ENCODE results near the gene LRRC39.
"Not testable (repeated sequence)": the region's sequence is repeated elsewhere in the genome, so short reads cannot be mapped to it uniquely, and the experiment has no call there.

- not testable (repeated sequence) for TF ChIP-seq CTCF, POLR2A (IDR thresholded peaks at IDR 0.05)
These were observed 27.0 kb upstream of the LRRC39 start for GRCh38 chr1:100205103-100205502.
